Esophagus squamous epithelium (tissue), 4 donors: ENCODE measurements around the gene EHHADH.

Experiments
- CTCF ChIP-seq, 6 experiments: fragments of 450-650 bp in 4 of 6; fragments of 200-600 bp in 2 of 6; sonication (generic) in 2 of 6; IDR thresholded peaks; one replicate each; pipeline ENCODE4 v1.5.1; 2016 to 2019; ENCODE audit warnings: antibody characterized with exemption in 6 of 6, mild to moderate bottlenecking in 4 of 6, moderate library complexity in 4 of 6
- POLR2A ChIP-seq, 4 donors: fragments of 450-650 bp; IDR thresholded peaks; one replicate each; pipeline ENCODE4 v1.6.1; 2017; ENCODE audit warnings: antibody characterized with exemption in 4 of 4, mild to moderate bottlenecking in 4 of 4, moderate library complexity in 3 of 4

GRCh38 chr3:185151101-185151963 lies 102.5 kb downstream of the EHHADH start:
- TF ChIP-seq POLR2A (IDR thresholded peaks at IDR 0.05), result no peak
- no peak for TF ChIP-seq CTCF (IDR thresholded peaks at IDR 0.05)
